GM10847 (cell line): Measurements from ENCODE around the gene ITSN1.

Source experiments
- POLR2A ChIP-seq: IDR thresholded peaks from 2 replicates; pipeline ENCODE4 v1.6.1; 2011; ENCODE audit not compliant: insufficient read length; ENCODE audit errors: extremely low read depth

ITSN1 gene

GRCh38 chr21:33767960-33768359 is 125.7 kb downstream of the ITSN1 start:
- no peak for TF ChIP-seq POLR2A

DNA sequence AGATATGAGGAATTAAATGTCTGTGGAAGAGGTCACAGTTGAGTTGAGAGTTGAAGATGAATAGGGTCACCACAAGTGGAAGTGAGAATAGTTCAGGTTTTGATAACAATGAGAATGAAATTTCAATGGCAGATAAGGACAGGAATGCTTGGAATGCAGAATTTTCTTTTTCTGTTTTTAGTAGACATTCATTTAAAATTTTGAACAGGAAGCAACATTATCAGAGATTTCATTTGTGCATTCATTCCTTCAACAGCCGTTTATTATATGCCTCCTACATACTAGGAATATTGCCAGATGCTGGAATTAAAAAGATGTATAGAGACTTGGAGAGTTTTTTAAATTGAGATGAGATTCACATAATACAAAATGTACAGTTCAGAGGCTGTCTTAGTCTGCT is 126.8 kb downstream of the ITSN1 start:
- TF ChIP-seq POLR2A, result no peak

DNA sequence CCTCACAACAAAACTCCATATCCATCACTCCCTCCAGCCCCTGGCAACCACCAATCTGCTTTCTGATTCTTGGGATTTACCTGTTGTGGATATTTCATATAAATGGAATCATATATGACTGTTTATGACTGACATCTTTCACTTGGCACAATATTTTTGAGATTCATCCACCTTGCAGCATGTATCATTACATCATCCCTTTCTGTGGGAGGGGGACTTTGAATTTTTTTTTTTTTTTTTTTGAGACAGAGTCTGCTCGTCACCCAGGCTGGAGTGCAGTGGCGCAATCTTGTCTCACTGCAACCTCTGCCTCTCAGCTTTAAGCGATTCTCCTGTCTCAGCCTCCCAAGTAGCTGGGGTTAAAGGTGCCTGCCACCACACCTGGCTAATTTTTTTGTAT is 128.2 kb downstream of the ITSN1 start:
- TF ChIP-seq POLR2A, result no peak

DNA sequence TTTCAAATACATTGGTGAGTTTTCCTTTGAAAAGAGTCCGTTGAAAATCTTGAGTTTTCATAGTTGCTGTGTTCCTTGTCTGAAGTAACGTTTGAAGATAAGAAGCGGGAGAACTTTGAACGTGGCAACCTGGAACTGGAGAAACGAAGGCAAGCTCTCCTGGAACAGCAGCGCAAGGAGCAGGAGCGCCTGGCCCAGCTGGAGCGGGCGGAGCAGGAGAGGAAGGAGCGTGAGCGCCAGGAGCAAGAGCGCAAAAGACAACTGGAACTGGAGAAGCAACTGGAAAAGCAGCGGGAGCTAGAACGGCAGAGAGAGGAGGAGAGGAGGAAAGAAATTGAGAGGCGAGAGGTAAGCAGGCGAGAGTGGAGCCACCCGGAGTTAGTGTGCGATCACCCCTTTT is 129.7 kb downstream of the ITSN1 start:
- TF ChIP-seq POLR2A, result no peak

GRCh38 chr21:33774551-33774950 is 132.2 kb downstream of the ITSN1 start:
- no peak for TF ChIP-seq POLR2A

GRCh38 chr21:33775100-33775828 is 133.0 kb downstream of the ITSN1 start:
- no peak for TF ChIP-seq POLR2A

GRCh38 chr21:33780631-33781030 is 138.3 kb downstream of the ITSN1 start:
- no peak for TF ChIP-seq POLR2A

- no peak for TF ChIP-seq POLR2A
Measured at GRCh38 chr21:33781121-33781520, 138.8 kb downstream of the ITSN1 start.

GRCh38 chr21:33783187-33783979 is 141.1 kb downstream of the ITSN1 start:
- no peak for TF ChIP-seq POLR2A

- no peak for TF ChIP-seq POLR2A
Measured at GRCh38 chr21:33787431-33787830, 145.1 kb downstream of the ITSN1 start.

GRCh38 chr21:33789697-33790096 is 147.4 kb downstream of the ITSN1 start:
- TF ChIP-seq POLR2A, result no peak

DNA sequence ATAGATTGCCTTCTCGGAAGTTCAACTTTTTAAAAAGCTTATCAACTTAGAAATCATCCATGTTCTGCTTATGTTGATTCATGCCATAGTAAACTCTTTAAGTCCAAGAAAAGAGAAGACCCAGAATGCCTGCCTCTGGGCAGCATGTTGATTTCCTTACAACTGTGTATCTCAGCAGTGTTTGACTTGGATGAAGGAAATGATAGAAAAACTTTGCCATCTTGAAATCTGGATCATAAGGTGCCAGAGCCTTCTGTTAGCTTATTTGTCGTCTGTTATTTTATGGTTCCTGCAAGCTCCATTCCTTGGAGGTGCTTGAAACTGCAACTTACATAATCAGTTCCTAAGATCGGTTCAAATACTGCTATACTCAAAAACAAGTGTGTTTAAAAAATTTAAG is 148.8 kb downstream of the ITSN1 start:
- no peak for TF ChIP-seq POLR2A

DNA sequence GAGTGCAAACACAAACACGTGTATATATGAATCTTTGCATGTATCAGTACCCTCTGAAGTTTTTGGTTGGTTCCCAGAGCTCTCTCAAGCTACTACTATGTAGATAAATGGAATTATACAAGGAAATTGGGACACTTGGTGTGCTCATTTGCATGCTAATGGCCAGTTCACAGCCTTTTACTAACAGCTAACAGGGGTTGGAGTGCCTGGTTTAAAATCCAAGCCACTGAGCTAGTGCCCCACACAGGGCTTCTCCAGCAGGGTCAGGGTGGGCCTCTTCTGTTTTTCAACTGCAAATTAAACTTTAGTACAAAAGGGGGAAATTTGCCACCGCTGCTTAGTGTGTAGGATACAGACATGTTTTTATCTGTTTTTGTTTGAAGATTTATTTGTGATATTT is 152.3 kb downstream of the ITSN1 start:
- no peak for TF ChIP-seq POLR2A

- TF ChIP-seq POLR2A, result no peak
Measured at GRCh38 chr21:33797565-33797964, 155.3 kb downstream of the ITSN1 start.

- no peak for TF ChIP-seq POLR2A
Measured at GRCh38 chr21:33799378-33800090, 157.2 kb downstream of the ITSN1 start.
